ENCODE measurements around the gene FAT1.
"Not testable (repeated sequence)": the region's sequence is repeated elsewhere in the genome, so short reads cannot be mapped to it uniquely, and the experiment has no call there.

FAT1 gene

GRCh38 chr4:186695392-186695791 lies 28.3 kb downstream of the FAT1 start:
- no peak for DNase-seq

- DNase-seq, result no peak
Measured at GRCh38 chr4:186693894-186694293, 29.8 kb downstream of the FAT1 start.

- DNase-seq, result no peak
Measured at GRCh38 chr4:186693159-186693815, 30.4 kb downstream of the FAT1 start.

DNA sequence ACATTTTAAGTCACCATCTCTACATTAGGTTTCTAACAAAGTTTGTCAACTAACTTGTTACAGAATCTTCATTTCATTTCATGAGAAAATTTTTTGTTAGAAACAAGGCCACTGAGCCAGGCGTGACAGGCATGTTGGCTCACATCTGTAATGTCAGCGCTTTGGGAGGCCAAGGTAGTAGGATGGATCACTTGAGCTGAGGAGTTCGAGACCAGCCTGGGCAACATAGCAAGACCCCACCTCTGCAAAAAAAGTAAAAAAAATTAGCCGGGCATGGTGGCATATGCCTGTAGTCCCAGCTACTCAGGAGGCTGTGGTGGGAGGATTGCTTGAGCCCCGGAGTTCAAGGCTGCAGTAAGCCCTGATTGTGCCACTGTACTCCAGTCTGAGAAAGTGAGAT lies 32.3 kb downstream of the FAT1 start:
- no peak for DNase-seq

DNA sequence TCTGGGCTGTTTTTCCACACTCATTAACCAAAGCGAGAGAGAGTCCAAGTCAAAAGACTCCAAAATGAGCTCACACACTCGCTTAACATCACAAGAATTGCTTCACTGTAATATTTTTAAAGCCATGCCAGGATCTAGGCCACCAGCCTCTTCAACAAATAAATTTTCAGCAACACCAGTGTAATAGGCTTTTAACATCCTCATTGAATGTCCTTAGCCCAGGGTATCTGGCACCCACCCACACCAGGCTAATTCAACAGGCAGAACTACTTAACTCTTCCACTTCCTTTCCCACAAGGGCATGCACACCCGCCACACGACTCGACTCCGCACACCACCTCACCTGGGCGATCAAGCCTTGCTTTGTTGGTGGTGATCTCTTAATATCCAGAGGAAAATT lies 34.2 kb downstream of the FAT1 start:
- no peak for DNase-seq

GRCh38 chr4:186688150-186688943 lies 35.3 kb downstream of the FAT1 start:
- DNase-seq, result no peak

DNA sequence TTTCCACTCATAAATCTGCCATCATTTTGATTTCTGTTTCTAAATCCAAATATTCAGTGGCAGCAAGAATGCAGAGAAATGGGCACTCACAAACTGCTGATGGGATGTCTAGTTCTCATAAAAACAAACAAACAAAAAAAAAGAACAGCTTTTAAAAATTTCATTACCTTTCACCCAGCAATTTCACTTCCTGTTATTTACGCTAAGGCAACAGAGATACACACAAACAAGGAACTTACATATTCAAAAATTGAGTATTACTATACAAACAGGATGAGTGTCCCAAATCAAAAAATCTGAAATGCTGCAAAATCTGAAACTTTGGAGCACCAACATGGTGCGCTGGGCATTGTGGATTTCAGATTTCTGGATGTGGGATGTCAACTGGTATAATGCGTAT lies 36.4 kb downstream of the FAT1 start:
- no peak for DNase-seq

GRCh38 chr4:186685767-186686183 lies 37.9 kb downstream of the FAT1 start:
- no peak for DNase-seq

DNA sequence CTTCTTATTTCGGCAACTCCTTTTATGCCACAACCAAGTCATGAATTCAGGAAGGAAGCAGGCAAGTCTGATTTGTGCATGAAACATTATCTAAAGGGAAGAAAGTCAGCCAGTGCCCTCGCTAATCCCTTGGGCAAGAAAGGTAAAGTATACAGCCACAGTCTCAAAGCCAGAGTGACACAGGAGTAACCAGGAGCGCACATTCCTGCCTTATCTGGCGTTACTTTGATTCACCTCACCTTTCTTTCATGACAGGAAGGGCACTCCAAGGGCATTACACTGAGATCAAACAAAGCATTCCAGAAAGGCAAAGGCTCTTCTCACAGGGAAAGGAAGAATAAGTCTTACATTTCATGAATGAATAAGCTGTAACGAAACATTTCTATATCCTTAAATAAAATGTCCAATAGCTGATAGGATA lies 38.8 kb downstream of the FAT1 start:
- DNase-seq, result no peak

GRCh38 chr4:186684220-186684619 lies 39.4 kb downstream of the FAT1 start:
- no peak for DNase-seq

- DNase-seq, result no peak
Measured at GRCh38 chr4:186680641-186681040, 43.0 kb downstream of the FAT1 start.

- no peak for DNase-seq
Measured at GRCh38 chr4:186676531-186677161, 47.0 kb downstream of the FAT1 start.

DNA sequence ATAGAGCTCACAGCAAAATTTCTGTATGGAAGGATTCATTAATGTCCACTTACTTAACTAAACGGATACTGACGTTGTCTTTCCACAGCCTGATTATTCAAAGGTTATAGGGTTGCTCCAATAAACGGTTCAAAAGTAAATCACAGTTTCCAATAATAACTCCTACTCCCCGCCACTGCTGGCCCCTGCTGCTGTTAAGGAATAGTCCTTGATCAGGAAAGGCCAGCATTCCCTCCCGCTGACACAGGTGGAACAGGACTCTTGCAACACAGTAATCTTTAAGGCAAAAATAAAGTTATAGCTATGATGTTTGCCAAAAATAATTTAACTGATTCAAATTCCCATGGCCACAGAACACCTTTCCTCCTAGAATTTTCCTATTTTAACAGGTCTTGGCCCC lies 53.9 kb downstream of the FAT1 start:
- DNase-seq, result no peak

- no peak for DNase-seq
Measured at GRCh38 chr4:186669159-186669731, 54.4 kb downstream of the FAT1 start.

DNA sequence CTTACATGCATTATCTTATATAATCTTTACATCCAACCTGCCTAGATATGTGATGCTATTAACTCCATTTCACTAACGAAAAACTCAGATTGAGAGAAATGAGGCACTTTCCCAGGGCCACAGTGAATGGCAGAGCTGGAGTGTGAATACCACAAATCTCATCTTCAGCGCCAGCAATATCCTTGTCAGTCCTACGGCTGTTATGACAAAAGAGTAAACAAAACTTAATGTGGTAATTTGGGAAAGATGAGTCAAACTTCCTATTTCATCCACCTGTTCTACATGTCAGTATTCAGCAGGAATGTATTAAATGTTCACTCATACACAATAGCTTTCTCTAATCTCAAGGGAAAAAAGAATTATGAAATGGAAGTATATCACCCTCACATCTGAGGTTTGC lies 56.9 kb downstream of the FAT1 start:
- DNase-seq, result no peak

DNA sequence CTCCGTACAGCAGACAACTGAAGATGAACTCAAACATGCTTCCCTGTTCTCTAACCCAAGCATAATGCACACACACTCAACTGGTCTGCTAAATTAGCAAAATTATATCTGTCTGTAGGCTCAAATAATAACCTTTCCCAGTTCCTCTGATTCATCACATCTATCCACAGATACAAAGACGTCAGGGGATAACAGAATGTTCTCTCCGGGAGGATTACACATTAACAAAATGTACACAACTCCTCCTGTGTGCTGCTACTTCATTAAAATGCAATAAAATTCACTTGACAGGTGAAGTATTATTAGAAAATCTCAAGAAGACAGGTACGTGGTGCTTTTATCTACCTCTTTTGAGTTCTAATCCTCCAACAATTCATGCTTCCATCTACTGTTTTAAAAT lies 57.4 kb downstream of the FAT1 start:
- DNase-seq, result no peak

- no peak for DNase-seq
Measured at GRCh38 chr4:186660403-186660802, 63.3 kb downstream of the FAT1 start.

- DNase-seq, result no peak
Measured at GRCh38 chr4:186659935-186660334, 63.7 kb downstream of the FAT1 start.

DNA sequence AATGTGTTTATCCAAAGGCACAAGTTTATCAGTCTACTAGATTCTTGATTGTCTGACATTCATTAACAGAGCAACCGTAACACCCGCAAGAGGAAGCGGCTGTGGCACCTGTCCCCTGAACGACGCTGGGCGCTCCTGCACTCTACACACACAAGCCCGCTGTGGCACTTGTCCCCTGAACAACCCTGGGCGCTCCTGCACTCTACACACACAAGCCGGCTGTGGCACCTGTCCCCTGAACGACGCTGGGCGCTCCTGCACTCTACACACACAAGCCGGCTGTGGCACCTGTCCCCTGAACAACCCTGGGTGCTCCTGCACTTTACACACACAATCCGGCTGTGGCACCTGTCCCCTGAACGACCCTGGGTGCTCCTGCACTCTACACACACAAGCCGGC lies 64.2 kb downstream of the FAT1 start:
- DNase-seq, result not testable (repeated sequence)

DNA sequence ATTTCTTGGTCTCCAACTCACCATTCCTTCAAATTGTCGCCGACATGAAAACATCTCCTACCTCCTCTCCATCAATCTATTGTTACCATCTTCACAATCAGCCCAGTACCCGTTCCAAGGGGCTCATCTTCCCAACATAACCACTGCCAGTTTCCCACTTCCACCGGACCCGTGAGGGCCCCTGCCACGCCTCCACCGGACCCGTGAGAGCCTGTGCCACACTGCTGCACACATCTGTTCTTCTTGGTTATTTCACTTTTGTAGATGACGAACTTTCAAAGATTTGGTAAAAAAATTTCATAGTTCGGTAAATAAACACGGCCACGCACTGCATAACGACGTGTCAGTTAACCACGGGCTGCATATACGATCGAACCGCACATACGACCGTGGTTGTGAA lies 65.0 kb downstream of the FAT1 start:
- DNase-seq, result no peak

GRCh38 chr4:186657764-186658163 lies 65.9 kb downstream of the FAT1 start:
- DNase-seq, result no peak

DNA sequence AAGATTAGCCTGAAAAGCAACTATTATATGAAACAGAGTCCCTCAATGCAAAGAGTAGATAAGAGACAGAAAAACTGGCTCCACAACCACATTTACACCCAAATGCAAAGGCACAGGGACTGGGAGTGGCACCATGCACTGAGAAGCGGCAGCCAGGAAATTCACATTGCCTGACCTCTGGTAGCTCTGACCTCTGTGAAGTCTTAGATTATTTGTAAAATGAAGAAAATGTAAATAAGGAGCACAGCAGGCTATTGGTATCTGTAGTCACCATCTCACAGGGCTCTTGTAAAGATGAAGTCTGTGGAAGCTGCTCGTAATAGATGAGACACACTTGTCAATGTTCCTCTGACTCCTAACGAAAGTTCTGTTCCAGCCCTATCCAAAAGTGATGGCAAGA lies 69.7 kb downstream of the FAT1 start:
- no peak for DNase-seq

DNA sequence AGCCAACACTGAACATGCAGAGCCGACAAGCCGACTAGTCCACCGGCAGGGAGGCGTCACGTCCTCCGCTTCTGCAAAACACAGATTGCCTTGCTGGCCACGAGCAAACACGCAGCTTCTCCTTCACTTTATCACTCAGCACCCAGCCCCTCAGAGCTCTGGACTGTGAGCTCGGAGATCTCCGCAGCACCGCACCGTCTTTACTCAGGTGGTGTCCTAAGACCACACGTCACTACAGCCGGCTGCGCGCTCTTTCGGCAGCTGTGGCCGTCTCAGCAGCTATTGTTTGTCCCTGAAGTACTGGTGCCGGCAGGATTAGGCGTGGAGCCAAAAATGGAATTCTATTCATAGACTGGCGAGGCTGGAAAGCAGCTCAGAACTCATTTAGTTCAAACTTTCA lies 72.0 kb downstream of the FAT1 start:
- DNase-seq, result no peak

- DNase-seq, result no peak
Measured at GRCh38 chr4:186651181-186651603, 72.5 kb downstream of the FAT1 start.
